Endothelial cell of umbilical vein (primary cell): ENCODE data around the gene SNCA. TPM values are rescaled to one million over a fixed set of nuclear protein-coding genes. Genes with fewer than 3 reads are reported as not detected.

Experiments
- BruUV-seq: library from RNA; stranded (reverse); fragments of 400-500 nt; replicated peaks from 2 replicates; lab custom pipeline; 2021; lab: Mats Ljungman, UMichigan
- CTCF ChIA-PET: fragments of 300-600, 350-600 bp; sonication (Branson Sonifier 250); formaldehyde crosslinking; loops from one replicate; lab custom pipeline; 2021; ENCODE audit warnings: antibody characterized with exemption, inconsistent platforms; lab: Charles Lee
- POLR2A ChIA-PET: fragments of 300-600, 350-600 bp; sonication (Branson Sonifier 250); formaldehyde crosslinking; loops from one replicate; lab custom pipeline; 2021; ENCODE audit warnings: antibody characterized with exemption, inconsistent platforms; lab: Charles Lee
- DNase-seq: peaks from one replicate; pipeline ENCODE4 v3.0.0-alpha.2; 2011; ENCODE audit warnings: low read depth, low spot score
- FAIRE-seq: peaks from 2 replicates; lab custom pipeline; 2011; peaks lifted over from hg19 to GRCh38; lab: Jason Lieb, UNC
- H2AFZ ChIP-seq: 2 replicates; pipeline ENCODE4 v1.6.0; 2012; ENCODE audit warnings: low read depth, low read length, control low read depth, inconsistent platforms
- H3K27ac ChIP-seq: 2 replicates; pipeline ENCODE4 v1.5.1; 2011; ENCODE audit warnings: low read depth, mild to moderate bottlenecking, control low read depth, low read length, moderate library complexity; ENCODE audit not compliant: insufficient read depth
- H3K27me3 ChIP-seq, 2 experiments: 2 replicates each; pipeline versions ENCODE4 v1.6.0 to v1.6.1; 2011; ENCODE audit warnings: low read length in 2 of 2, mixed read lengths in 1 of 2; ENCODE audit not compliant: control insufficient read depth in 2 of 2, insufficient read depth in 2 of 2
- H3K36me3 ChIP-seq, 2 experiments: 2 replicates in 1 of 2; 3 replicates in 1 of 2; pipeline ENCODE4 v1.5.1; 2011; ENCODE audit warnings: low read length in 2 of 2, mild to moderate bottlenecking in 1 of 2, moderate library complexity in 1 of 2; ENCODE audit not compliant: control insufficient read depth in 2 of 2, insufficient read depth in 2 of 2; ENCODE audit errors: extremely low read depth in 1 of 2
- H3K4me1 ChIP-seq: 3 replicates; pipeline ENCODE4 v1.5.1; 2011; ENCODE audit warnings: mild to moderate bottlenecking, low read length; ENCODE audit not compliant: control insufficient read depth, insufficient read depth; ENCODE audit errors: extremely low read depth
- H3K4me2 ChIP-seq: 2 replicates; pipeline ENCODE4 v1.6.1; 2011; ENCODE audit warnings: low read length, control low read depth, mixed read lengths; ENCODE audit not compliant: insufficient read depth
- H3K4me3 ChIP-seq, 3 experiments: fragments of 200-600 bp in 1 of 3; sonication (generic), shearing (Covaris generic) in 1 of 3; replicated peaks in 1 of 3; 2 replicates each; pipeline ENCODE4 v1.5.1; 2011 to 2016; ENCODE audit warnings: control low read depth in 3 of 3, low read length in 3 of 3, mild to moderate bottlenecking in 2 of 3, inconsistent platforms in 1 of 3, low read depth in 1 of 3, moderate library complexity in 1 of 3; ENCODE audit not compliant: insufficient read depth in 1 of 3
- H3K79me2 ChIP-seq: 2 replicates; pipeline ENCODE4 v1.6.0; 2012; ENCODE audit warnings: low read length, inconsistent platforms; ENCODE audit not compliant: control insufficient read depth, insufficient read depth
- H3K9ac ChIP-seq: replicated peaks from 2 replicates; pipeline ENCODE3; 2011; ENCODE audit warnings: low read length, control low read depth; ENCODE audit not compliant: insufficient read depth; ENCODE audit errors: extremely low read depth
- H3K9me1 ChIP-seq: replicated peaks from 3 replicates; pipeline ENCODE4 v1.6.0; 2011; ENCODE audit warnings: mild to moderate bottlenecking, low read length; ENCODE audit not compliant: control insufficient read depth, insufficient read depth; ENCODE audit errors: extremely low read depth
- H3K9me3 ChIP-seq: replicated peaks from 2 replicates; pipeline ENCODE4 v1.5.1; 2012; ENCODE audit warnings: low read length, inconsistent platforms; ENCODE audit not compliant: control insufficient read depth, insufficient read depth
- H4K20me1 ChIP-seq: replicated peaks from 2 replicates; pipeline ENCODE3; 2011; ENCODE audit warnings: mild to moderate bottlenecking, low read length; ENCODE audit not compliant: control insufficient read depth, insufficient read depth; ENCODE audit errors: extremely low read depth
- EZH2 ChIP-seq: IDR thresholded peaks from 2 replicates; pipeline ENCODE4 v1.6.1; 2012; ENCODE audit warnings: borderline replicate concordance, low read depth, mild to moderate bottlenecking, moderate library complexity, low read length, inconsistent platforms; ENCODE audit not compliant: severe bottlenecking
- FOS ChIP-seq: IDR thresholded peaks from 2 replicates; pipeline ENCODE4 v1.6.1; 2011; ENCODE audit warnings: mild to moderate bottlenecking, low read length, moderate library complexity, borderline replicate concordance; ENCODE audit not compliant: insufficient read depth
- GATA2 ChIP-seq: IDR thresholded peaks from 2 replicates; pipeline ENCODE4 v1.7.0; 2011; ENCODE audit warnings: low read depth, mild to moderate bottlenecking, moderate library complexity, mixed read lengths, low read length; ENCODE audit not compliant: insufficient read length, insufficient read depth
- JUN ChIP-seq: IDR thresholded peaks from 2 replicates; pipeline ENCODE4 v1.6.1; 2011; ENCODE audit warnings: borderline replicate concordance, low read depth; ENCODE audit not compliant: insufficient read length, insufficient read depth
- MYC ChIP-seq: IDR thresholded peaks from one replicate; pipeline ENCODE4 v1.6.1; 2011; ENCODE audit warnings: mild to moderate bottlenecking, low read depth, low read length
- POLR2A ChIP-seq: IDR thresholded peaks from 2 replicates; pipeline ENCODE4 v1.6.1; 2012; ENCODE audit warnings: low read depth, mild to moderate bottlenecking, control low read depth, low read length
- POLR2AphosphoS5 ChIP-seq: IDR thresholded peaks from 2 replicates; pipeline ENCODE4 v1.6.1; 2012; ENCODE audit warnings: low read depth, mild to moderate bottlenecking, control low read depth, low read length, moderate library complexity; ENCODE audit not compliant: insufficient read depth
- dilution Hi-C: fragments of 300-500 bp; cut with MboI; formaldehyde crosslinking; loops from one replicate; pipeline ENCODE4 v1.15.0; 2019; ENCODE audit warnings: low sequenced_read_pairs; ENCODE audit not compliant: extremely low pct_ligation_motif_present
- intact Hi-C: fragments of 100-400 bp; cut with micrococcal nuclease; formaldehyde crosslinking; loops from one replicate; pipeline ENCODE4 v1.10.0; 2022
- polyA plus RNA-seq, 4 experiments: library from polyadenylated mRNA; depleted of rRNA in 3 of 4; stranded (reverse) in 3 of 4; unstranded in 1 of 4; fragments of >200 nt; gene quantifications; 2 replicates each; pipeline versions ENCODE4 v1.2.1 to v1.2.3, GENCODE V29; 2011 to 2012; ENCODE audit warnings: missing spikeins in 1 of 4
- total RNA-seq: library from RNA; stranded (reverse); gene quantifications from 2 replicates; pipeline ENCODE4 v1.2.3, GENCODE V29; 2021
- TF ChIP-seq, protein P1 (sequence below), 2 donors: IDR thresholded peaks; 1 replicate in 1 of 2; 2 replicates in 1 of 2; pipeline ENCODE4 v1.5.1; 2011; ENCODE audit warnings: low read length in 2 of 2, mild to moderate bottlenecking in 2 of 2, moderate library complexity in 2 of 2, control low read depth in 1 of 2, inconsistent platforms in 1 of 2, low read depth in 1 of 2; ENCODE audit not compliant: insufficient read depth in 1 of 2; ENCODE audit errors: extremely low read depth in 1 of 2
- TF ChIP-seq, protein P2 (sequence below): IDR thresholded peaks from 2 replicates; pipeline ENCODE4 v1.6.1; 2011; ENCODE audit not compliant: insufficient read depth, insufficient read length

The SNCA gene
- total and polyA plus RNA-seq, 2 donors (not counting 3 experiments of a cell fraction or from before 2014, with no cell fraction given), result 76.8 to 116 TPM

DNA sequence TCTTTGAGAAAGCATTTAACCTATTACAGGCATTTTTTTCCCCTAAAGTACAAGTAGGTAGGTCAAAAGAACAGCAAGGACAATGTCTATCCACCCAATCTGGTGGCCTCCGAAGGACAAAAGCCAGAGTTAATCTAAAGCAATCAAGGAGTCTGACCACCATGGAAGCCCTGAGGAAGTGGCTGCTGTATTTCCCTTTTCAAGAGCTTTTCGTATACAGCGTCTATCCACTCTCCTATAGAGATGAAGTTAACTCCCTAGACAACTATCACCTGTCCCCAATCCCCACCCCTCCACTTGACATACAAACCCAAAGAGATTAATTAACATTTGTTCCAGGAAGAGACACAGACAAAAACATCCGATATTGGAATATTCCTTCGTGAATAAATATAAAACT lies 85.5 kb downstream of the SNCA start:
- Histone ChIP-seq H3K4me1 (peaks cover 27% of the 10 kb centered on the region), H4K20me1 (no peaks in the 10 kb centered on the region), H3K4me2 (no peak overlapping the region), H3K36me3 (no peaks in the 10 kb centered on the region), H3K4me3 (no peak overlapping the region), H3K9ac (no peak overlapping the region), H3K9me1 (no peaks in the 10 kb centered on the region), H3K27ac (no peak overlapping the region), H3K27me3 (no peaks in the 10 kb centered on the region), H3K9me3 (no peaks in the 10 kb centered on the region), H2AFZ (no peak overlapping the region), H3K79me2 (peaks cover 7% of the 10 kb centered on the region)
- ChIA-PET POLR2A (no interaction called here), CTCF (no interaction called here)
- FAIRE-seq (no peak), DNase-seq (no peak)
- TF ChIP-seq GATA2 (no peak), JUN (no peak), POLR2A (no peak), POLR2AphosphoS5 (no peak), FOS (no peak), MYC (no peak)
- TF ChIP-seq, protein P1, sequence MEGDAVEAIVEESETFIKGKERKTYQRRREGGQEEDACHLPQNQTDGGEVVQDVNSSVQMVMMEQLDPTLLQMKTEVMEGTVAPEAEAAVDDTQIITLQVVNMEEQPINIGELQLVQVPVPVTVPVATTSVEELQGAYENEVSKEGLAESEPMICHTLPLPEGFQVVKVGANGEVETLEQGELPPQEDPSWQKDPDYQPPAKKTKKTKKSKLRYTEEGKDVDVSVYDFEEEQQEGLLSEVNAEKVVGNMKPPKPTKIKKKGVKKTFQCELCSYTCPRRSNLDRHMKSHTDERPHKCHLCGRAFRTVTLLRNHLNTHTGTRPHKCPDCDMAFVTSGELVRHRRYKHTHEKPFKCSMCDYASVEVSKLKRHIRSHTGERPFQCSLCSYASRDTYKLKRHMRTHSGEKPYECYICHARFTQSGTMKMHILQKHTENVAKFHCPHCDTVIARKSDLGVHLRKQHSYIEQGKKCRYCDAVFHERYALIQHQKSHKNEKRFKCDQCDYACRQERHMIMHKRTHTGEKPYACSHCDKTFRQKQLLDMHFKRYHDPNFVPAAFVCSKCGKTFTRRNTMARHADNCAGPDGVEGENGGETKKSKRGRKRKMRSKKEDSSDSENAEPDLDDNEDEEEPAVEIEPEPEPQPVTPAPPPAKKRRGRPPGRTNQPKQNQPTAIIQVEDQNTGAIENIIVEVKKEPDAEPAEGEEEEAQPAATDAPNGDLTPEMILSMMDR (IDR thresholded peaks at IDR 0.05; ENCODE audit: extremely low read depth in 1 of 2, insufficient read depth in 1 of 2, low read depth in 1 of 2, low read length in 2 of 2), result no peak
- BruUV-seq, result no TSS peak
- dilution Hi-C loops, result no loop called here
- intact Hi-C loops, result loop anchor here (5.0 kb wide), 1 partner anchor 94 kb away; no protein-coding TSS in a partner anchor

DNA sequence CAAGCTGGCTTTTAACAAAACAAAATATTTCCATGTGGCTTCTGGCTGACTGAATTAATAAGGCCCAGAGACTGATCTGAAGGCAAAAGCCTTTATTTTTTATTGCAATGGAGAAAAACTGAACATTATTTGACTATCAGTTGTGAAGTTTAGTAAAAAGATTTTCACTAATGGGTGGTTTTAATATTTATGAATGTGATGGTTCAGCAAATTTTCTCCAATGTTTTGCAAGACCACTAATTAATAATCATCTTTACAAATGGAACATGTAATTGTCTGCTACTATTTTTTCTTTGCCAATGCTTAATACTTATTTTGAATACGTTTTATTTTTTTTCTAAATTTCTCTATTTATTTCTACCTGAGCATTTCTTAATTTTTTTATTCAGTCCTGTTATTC lies 90.6 kb downstream of the SNCA start:
- no peaks in the 10 kb centered on the region for H3K27me3 ChIP-seq
- H3K27ac ChIP-seq, result no peak overlapping the region
- H3K4me3 ChIP-seq, result no peak overlapping the region
- DNase-seq, result no peak
- no peaks in the 10 kb centered on the region for H3K36me3 ChIP-seq
- H3K9ac ChIP-seq, result no peak overlapping the region
- dilution Hi-C loops, result no loop called here
- no peak overlapping the region for H2AFZ ChIP-seq
- no peak for TF ChIP-seq POLR2AphosphoS5
- no peak for TF ChIP-seq EZH2
- no peak for TF ChIP-seq FOS
- TF ChIP-seq, protein P1 (IDR thresholded peaks at IDR 0.05; ENCODE audit: extremely low read depth in 1 of 2, insufficient read depth in 1 of 2, low read depth in 1 of 2, low read length in 2 of 2), result no peak
- no peak for TF ChIP-seq POLR2A
- no peak for TF ChIP-seq GATA2
- TF ChIP-seq, protein P2, sequence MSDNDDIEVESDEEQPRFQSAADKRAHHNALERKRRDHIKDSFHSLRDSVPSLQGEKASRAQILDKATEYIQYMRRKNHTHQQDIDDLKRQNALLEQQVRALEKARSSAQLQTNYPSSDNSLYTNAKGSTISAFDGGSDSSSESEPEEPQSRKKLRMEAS, result no peak
- TF ChIP-seq JUN, result no peak
- TF ChIP-seq MYC, result no peak
- no TSS peak for BruUV-seq
- no peaks in the 10 kb centered on the region for H3K9me1 ChIP-seq
- intact Hi-C loops, result no loop called here
- H3K9me3 ChIP-seq, result no peaks in the 10 kb centered on the region
- no peak overlapping the region for H3K4me2 ChIP-seq
- H3K79me2 ChIP-seq, result peaks cover 2% of the 10 kb centered on the region
- no peaks in the 10 kb centered on the region for H3K4me1 ChIP-seq
- no peaks in the 10 kb centered on the region for H4K20me1 ChIP-seq
- CTCF ChIA-PET, result interaction anchor here (1.1 to 2.2 kb wide), 2 partner anchors 11 to 89 kb away, joined by 3 to 6 read pairs; no protein-coding TSS in a partner anchor
- no peak for FAIRE-seq
- POLR2A ChIA-PET, result no interaction called here
